Suppressor macrophage (primary cell): Measurements from ENCODE around the gene P2RX6.

Source experiments
- DNase-seq, 4 experiments: peaks; one replicate each; pipeline ENCODE4 v3.0.0-alpha.2; 2020 to 2022
- total RNA-seq, 17 experiments: gene quantifications; one replicate each; lab custom pipeline; 2026; ENCODE audit warnings: mixed read lengths in 6 of 17, inconsistent platforms in 3 of 17; lab: John Stamatoyannopoulos, UW

P2RX6 gene
- total RNA-seq, result 0.10 to 3.1 (median 0.48) reads per million in 17 experiments

DNA sequence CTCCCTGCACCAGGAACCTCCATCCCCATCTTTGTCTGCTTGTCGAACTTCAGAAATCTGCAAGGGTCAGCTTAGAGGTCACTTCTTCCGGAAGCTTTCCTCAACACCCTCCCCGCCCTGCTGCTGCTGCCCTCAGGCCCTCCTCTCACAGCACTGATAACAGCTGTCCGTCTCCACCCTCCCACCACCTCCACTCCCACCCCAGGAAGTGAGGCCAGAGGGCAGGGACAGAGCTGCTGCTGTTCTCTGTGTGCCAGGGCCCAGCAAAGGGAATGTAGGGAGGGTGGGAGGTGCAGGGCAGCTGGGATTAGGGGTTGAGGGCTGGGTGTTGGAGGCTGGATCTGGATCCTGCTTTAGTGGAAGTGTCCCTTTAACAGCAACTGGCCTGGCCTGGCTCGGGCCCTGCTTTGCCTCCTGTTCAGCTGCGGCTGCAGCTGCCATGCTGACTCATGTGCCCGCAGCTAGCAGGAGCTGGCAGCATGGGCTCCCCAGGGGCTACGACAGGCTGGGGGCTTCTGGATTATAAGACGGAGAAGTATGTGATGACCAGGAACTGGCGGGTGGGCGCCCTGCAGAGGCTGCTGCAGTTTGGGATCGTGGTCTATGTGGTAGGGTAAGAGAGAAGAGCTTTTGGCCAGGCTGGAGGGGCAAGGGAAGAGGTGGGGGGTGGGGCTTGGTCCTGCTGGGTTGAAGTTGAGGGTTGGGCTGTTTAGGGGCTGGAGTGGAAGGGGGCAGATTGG lies at the start of gene P2RX6:
Gene P2RX6, plus strand, starts transcription at position 440 of the 740 bp plus-strand sequence. Its CDS starts 10 bp downstream, at position 450.
- DNase-seq, result peak; percentile 47 to 73 (median 57)

- no peak for DNase-seq
These were observed 48.8 kb upstream of the P2RX6 start for GRCh38 chr22:20965888-20966855.

DNA sequence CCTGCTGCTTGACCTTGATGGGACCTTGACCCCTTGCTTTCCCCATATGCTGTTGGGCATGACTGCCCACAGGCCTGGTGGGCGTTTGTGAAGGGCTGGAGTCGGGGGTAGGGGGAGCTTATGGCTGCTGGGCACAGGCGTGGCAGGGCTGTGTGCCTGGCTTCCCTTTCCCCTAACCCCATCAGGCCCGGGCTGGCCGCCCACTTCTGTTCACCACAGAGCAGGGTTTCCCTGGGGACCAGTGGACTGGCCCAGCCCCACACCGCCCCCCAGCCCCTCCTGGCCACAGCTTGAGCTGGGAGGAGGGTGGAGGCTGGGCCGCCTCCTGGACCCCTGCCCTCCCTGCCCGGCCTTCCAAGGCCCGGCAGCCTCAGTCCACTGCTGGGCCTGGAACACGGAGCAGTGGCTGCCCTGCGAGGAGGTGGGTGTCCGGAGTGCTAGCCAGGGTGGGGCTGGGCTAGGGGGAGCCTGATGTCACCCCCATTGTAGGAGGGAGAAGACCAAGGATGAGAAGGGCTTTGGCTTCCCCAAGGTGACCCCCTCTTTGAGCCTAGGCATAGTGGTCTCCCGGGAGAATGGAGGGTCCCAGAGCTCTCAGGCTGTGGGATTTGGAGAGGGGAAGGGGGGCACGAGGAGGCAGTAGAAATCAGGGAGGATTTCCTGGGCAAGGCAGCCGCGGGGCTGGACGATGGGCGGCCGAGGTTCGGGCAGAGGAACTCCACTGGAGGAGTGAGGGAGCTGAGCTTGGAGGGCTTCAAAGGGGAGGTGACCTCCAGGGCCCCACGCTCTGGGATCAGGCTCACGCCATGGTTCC lies 47.9 kb upstream of the P2RX6 start, which contains the start of gene AIFM3:
Gene AIFM3, plus strand, starts transcription at position 373 of the 814 bp plus-strand sequence. CDS start 690 bp downstream, outside the sequence.
- DNase-seq, result peak in 2 of 4 experiments; percentile 18 to 43

DNA sequence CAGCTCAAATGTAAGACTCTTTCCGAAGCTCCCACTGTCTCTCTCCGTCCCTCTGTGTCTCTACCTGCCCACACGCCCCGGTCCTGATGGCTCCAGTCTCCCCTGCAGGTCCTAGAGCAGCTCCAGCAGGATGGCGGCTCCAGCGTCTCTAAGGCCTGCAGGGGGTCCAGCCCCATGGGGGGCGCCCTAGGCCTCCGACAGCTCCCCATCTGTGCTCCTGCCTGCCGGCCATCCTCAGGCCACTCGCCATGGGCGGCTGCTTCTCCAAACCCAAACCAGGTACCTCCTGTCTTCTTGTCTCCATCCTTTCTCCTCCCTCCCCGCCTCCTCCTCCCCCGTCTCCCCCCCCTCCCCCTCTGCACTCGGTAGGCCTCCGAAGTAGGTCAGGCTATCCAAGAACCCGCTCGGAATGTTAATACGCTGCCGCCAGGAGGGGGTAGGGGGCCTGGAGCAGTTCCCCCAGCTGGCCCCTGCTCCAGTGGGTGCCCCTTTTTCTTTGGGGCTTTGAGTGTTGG lies 47.2 kb upstream of the P2RX6 start:
- no peak for DNase-seq

- DNase-seq, result peak; percentile 59 to 81 (median 75)
These were observed 46.5 kb upstream of the P2RX6 start for GRCh38 chr22:20968281-20968977.

GRCh38 chr22:20970939-20971657 lies 43.9 kb upstream of the P2RX6 start:
- no peak for DNase-seq

DNA sequence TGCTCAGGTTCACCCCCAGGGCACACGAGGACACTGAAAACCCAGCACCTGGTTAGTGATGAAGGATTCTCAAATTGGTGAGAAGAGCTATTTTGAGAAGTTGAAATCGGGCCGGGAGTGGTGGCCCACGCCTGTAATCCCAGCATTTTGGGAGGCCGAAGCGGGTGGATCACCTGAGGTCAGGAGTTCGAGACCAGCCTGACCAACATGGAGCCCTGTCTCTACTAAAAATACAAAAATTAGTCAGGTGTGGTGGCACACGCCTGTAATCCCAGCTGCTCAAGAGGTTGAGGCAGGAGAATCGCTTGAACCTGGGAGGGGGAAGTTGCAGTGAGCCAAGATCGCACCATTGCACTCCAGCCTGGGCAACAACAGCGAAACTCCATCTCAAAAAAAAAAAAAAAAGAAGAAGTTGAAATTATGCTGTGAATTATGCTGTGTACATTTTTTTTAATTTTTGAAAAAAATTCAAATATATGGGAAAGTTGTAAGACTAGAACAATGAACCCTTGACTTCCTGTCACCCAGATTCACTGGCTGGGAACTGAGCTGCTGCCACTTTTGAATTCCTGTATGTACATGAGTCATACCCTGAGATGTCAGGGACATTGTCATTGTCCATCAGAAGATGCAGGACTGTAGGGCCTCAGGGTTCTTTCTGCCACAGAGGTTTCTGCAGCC lies 42.8 kb upstream of the P2RX6 start:
- peak; percentile 60 to 86 (median 76) for DNase-seq

- DNase-seq, result no peak
These were observed 41.9 kb upstream of the P2RX6 start for GRCh38 chr22:20972933-20973577.

DNA sequence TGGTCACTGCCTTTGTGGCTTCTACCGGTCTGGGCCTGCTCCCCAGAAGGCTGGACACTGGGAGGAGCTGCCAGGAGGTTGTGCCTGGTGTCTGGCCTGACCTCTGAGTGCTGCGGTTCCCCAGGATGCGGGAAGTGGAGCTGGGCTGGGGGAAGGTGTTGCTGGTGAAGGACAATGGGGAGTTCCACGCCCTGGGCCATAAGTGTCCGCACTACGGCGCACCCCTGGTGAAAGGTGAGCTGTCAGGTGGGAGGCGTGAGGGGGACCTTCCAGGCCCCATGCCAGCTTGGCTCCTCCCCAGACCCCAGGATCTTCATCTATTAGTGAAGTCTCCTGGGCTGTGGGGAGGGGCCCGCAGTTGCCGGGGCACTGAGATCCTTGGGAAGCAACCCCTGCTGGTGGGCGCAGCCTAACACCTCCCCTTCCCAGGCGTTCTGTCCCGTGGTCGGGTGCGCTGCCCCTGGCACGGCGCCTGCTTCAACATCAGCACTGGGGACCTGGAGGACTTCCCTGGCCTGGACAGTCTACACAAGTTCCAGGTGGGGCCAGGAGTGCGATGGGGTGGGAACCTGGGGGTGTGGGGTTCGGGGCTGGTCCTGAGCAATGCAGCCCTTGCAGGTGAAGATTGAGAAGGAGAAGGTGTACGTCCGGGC lies 41.2 kb upstream of the P2RX6 start:
- no peak for DNase-seq

DNA sequence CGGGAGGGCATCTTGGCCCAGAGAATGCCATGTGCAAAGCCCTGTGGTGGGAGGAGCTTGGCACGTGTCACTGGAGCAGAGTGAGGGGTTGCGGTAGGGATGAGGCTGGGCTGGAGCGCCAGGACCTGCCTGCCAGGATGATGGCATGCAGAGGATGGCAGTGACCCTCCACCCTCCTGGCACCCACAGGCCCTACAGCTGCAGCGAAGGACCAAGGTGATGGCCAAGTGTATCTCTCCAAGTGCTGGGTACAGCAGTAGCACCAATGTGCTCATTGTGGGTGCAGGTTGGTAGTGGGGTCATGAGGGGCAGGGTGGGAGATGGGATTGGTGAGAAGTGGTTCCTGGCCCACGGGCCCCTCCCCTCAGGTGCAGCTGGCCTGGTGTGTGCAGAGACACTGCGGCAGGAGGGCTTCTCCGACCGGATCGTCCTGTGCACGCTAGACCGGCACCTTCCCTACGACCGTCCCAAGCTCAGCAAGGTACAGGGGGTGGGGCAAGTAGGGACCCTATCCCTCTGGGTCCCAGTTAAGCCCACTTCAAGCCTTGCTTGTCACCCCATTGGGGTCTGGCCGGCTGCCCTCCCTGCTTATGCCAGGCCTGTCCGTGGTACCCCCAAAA lies 40.5 kb upstream of the P2RX6 start:
- DNase-seq, result no peak

DNA sequence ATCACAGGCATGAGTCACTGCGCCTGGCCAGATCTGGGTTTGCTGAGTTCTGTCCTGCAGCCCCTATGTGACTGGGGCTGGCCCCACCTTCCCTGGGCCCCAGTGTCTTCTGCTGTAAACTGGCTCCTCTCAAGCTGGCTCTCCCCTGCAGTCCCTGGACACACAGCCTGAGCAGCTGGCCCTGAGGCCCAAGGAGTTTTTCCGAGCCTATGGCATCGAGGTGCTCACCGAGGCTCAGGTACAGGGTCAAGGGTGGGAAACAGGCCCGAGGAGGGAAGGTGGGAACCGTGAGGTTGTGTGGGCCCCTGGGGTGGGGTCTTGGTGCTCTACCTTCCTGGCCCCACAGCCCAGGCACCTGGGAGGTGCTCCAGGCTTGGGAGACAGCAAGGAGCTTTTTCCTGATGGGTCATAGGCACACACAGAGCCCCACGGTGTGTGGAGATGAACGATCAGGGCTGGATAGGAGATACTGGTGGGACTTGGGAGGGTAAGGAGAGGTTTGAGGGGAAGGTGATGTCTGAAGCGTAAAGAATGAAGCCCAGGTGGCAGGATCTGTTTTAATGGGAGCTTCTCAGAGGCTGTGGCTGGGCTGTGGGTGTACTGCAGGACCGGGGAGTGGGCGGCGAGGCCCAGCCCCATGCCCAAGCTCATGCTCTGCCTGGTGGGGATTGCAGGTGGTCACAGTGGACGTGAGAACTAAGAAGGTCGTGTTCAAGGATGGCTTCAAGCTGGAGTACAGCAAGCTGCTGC lies 39.2 kb upstream of the P2RX6 start:
- DNase-seq, result no peak

DNA sequence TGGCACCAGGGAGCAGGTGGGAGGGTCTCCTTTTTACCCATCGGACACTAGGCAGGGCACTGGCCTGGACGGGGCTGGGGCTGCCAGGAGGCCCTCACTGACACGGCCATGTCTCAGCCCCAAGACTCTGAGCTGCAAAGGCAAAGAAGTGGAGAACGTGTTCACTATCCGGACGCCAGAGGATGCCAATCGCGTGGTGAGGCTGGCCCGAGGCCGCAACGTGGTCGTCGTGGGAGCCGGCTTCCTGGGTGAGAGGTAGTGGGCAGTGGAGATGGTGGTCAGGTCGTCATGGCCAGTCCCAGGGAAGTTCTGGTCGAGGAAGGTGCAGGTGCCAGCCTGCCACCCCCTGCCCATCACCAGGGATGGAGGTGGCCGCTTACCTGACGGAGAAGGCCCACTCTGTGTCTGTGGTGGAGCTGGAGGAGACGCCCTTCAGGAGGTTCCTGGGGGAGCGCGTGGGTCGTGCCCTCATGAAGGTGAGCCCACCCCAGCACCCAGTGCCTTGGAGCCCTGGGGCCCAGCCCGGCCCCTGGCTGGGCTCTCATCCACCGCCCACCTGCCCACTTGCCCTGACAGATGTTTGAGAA lies 38.6 kb upstream of the P2RX6 start:
- DNase-seq, result no peak

DNA sequence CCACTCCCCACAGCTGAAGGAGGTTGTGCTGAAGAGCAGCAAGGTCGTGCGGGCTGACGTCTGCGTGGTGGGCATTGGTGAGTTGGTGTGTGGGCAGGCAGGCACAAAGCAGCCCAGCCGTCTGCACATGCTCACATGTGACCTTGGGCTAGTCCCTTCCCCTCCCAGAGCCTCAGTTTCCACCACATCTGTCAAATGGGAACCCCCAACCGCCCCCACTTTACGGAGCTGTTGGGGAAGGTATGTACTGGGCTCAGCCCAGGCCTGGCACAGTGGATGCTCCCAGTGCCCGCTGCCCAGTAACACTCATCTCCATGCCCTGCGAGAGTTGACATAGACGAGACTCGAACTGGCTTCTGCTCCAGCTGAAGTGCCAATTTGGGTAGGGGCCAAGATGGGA lies 37.9 kb upstream of the P2RX6 start:
- no peak for DNase-seq

GRCh38 chr22:20977516-20978170 lies 37.3 kb upstream of the P2RX6 start:
- no peak for DNase-seq

GRCh38 chr22:20978419-20978818 lies 36.5 kb upstream of the P2RX6 start:
- no peak for DNase-seq

DNA sequence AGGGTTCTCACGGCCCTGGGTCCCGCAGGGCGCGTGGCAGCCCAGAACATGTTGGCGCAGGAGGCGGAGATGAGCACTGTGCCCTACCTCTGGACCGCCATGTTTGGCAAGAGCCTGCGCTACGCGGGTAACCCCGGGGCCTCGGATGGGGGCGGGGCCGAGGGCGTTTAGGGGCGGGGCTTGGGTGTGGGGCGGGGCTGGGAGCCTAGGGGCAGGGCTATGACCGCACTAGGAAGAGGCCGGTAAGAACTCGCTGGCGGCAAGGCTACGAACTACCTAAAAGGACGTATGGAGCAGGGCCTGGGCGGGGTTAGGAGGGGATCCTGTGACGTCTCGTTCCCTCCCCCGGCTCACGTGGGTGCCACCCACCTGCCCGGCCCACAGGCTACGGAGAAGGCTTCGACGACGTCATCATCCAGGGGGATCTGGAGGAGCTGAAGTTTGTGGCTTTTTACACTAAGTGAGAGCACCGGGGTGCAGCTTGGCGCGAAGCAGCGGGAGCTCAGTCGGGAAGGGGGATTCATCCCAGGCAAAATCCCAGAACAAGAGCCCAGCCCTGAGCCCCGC lies 35.6 kb upstream of the P2RX6 start:
- DNase-seq, result peak; percentile 70 to 86 (median 78)
